ENCODE results near the gene SYNE1. TPM values are rescaled to one million over a fixed set of nuclear protein-coding genes. Genes with fewer than 3 reads are reported as not detected.
"Not testable (repeated sequence)": the region's sequence is repeated elsewhere in the genome, so short reads cannot be mapped to it uniquely, and the experiment has no call there.

SYNE1 gene
- total RNA-seq, 1 donor from 2014 or later, result 233 TPM

GRCh38 chr6:152086223-152086873, 550.8 kb downstream of the SYNE1 start:
- TF ChIP-seq CTCF (IDR thresholded peaks at IDR 0.05), result no peak

DNA sequence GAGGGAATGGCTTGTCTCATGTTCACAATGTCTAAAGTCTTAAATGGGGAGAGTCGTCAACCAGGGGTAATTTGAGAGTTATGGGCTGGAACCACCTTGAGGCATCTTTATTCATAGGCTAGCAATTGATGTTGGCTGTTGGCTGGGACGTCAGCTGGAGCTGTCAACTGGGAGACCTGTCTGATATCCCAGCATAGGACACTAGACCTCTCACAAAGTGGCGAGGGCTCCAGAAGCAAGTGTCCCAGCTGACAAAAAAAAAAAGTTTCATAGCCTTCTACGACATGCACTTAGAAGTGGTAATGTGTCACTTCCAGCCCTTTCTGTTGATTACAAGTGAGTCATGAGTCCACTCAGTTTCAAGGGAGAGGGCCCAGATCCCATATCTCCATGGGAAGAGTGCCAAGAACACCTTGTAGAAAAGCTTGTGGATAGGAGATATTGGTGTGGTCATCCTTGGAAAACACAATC, 551.7 kb downstream of the SYNE1 start:
- DNase-seq (ENCODE audit: low spot score in 2 of 2), result no peak
- intact Hi-C loops (cut with DNase I), result loop anchor here (5.0 kb wide), 1 partner anchor 37 kb away; no protein-coding TSS in a partner anchor
- H3K27me3 ChIP-seq, result no peaks in the 10 kb centered on the region
- H3K4me1 ChIP-seq, result peaks cover 0 to 3% of the 10 kb centered on the region in 2 donors
- H3K27ac ChIP-seq, result no peak overlapping the region
- H3K9me3 ChIP-seq, result no peaks in the 10 kb centered on the region
- no peak for TF ChIP-seq CTCF (IDR thresholded peaks at IDR 0.05)
- no peaks in the 10 kb centered on the region for H3K36me3 ChIP-seq
- no peak overlapping the region for H3K4me3 ChIP-seq

More at GRCh38 chr6:152086223-152086873, 550.8 kb downstream of the SYNE1 start:
- no peaks in the 10 kb centered on the region for H3K9me3 ChIP-seq
- H3K27ac ChIP-seq, result no peak overlapping the region
- peaks cover 0 to 3% of the 10 kb centered on the region in 2 donors for H3K4me1 ChIP-seq
- no peak overlapping the region for H3K4me3 ChIP-seq
- intact Hi-C loops (cut with DNase I), result loop anchor here (5.0 kb wide), 1 partner anchor 36 kb away; no protein-coding TSS in a partner anchor
- no peak for DNase-seq (ENCODE audit: low spot score in 2 of 2)
- no peaks in the 10 kb centered on the region for H3K27me3 ChIP-seq
- H3K36me3 ChIP-seq, result no peaks in the 10 kb centered on the region

GRCh38 chr6:152078804-152079203, 558.4 kb downstream of the SYNE1 start:
- Histone ChIP-seq H3K9me3 (peaks cover 11 to 15% of the 10 kb centered on the region in 2 donors), H3K27ac (no peak overlapping the region), H3K27me3 (no peaks in the 10 kb centered on the region), H3K4me1 (no peaks in the 10 kb centered on the region), H3K36me3 (no peaks in the 10 kb centered on the region), H3K4me3 (no peak overlapping the region)
- no peak for DNase-seq (ENCODE audit: low spot score in 2 of 2)
- intact Hi-C loops (cut with DNase I), result no loop called here
- no peak for TF ChIP-seq CTCF (IDR thresholded peaks at IDR 0.05)

DNA sequence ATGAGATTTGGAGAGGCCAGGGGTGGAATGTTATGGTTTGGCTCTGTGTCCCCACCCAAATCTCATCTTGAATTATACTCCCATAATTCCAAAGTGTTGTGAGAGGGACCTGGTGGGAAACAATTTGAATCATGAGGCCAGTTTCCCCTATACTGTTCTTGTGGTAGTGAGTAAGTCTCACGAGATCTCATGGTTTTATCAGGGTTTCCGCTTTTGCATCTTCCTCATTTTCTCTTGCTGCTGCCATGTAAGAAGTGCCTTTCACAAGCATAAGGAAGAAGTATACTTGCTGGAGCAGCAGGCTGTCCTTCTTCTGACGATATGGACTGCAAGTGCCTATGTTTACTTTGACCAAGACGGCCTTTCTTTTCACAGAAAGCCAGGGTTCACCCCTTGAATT, 559.2 kb downstream of the SYNE1 start:
- no peaks in the 10 kb centered on the region for H3K4me1 ChIP-seq
- TF ChIP-seq CTCF (IDR thresholded peaks at IDR 0.05), result no peak
- no peaks in the 10 kb centered on the region for H3K36me3 ChIP-seq
- no peak overlapping the region for H3K27ac ChIP-seq
- H3K9me3 ChIP-seq, result peaks cover 11 to 15% of the 10 kb centered on the region in 2 donors
- H3K4me3 ChIP-seq, result no peak overlapping the region
- intact Hi-C loops (cut with DNase I), result no loop called here
- no peaks in the 10 kb centered on the region for H3K27me3 ChIP-seq
- no peak for DNase-seq (ENCODE audit: low spot score in 2 of 2)

DNA sequence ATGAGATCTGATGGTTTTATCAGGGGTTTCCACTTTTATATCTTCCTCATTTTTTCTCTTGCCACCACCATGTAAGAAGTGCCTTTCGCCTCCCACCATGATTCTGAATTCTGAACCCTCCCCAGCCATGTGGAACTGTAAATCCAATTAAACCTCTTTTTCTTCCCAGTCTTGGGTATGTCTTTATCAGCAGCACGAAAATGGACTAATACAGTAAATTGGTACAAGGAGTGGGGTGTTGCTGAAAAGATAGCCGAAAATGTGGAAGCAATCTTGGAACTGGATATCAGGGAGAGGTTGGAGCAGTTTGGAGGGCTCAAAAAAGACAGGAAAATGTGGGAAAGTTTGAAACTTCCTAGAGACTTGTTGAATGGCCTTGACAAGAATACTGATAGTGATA, 560.9 kb downstream of the SYNE1 start:
- DNase-seq (ENCODE audit: low spot score in 2 of 2); H3K4me1 ChIP-seq; H3K36me3 ChIP-seq; intact Hi-C loops (cut with DNase I); H3K27me3 ChIP-seq; H3K27ac ChIP-seq; H3K4me3 ChIP-seq: not testable (repeated sequence)
- peaks cover 11 to 15% of the 10 kb centered on the region in 2 donors for H3K9me3 ChIP-seq

DNA sequence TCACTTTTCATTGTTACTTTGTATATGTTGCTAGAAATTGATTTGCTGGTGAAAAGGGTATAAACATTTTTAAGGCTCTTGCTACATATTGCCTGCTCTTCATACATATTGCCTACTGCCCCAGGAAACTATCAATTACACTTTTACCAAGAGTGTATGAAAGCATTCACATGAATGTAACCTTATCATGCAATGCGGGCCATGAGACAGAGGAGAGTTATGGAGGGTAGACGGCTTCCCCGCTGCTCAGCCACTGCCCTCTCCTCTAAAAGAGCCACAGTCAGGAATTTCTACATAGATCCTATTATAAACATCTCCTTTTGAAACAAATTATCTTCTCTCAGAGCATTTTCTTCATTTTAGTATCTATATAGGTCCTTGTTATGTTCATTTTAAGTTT, 565.3 kb downstream of the SYNE1 start:
- H3K4me1 ChIP-seq, result peaks cover 0 to 2% of the 10 kb centered on the region in 2 donors
- intact Hi-C loops (cut with DNase I), result no loop called here
- no peak overlapping the region for H3K4me3 ChIP-seq
- peak overlapping the region in 1 of 2 donors; percentile 0 for H3K27ac ChIP-seq
- no peak for TF ChIP-seq CTCF (IDR thresholded peaks at IDR 0.05)
- peaks cover 11 to 14% of the 10 kb centered on the region in 2 donors for H3K9me3 ChIP-seq
- H3K27me3 ChIP-seq, result no peaks in the 10 kb centered on the region
- H3K36me3 ChIP-seq, result no peaks in the 10 kb centered on the region
- no peak for DNase-seq (ENCODE audit: low spot score in 2 of 2)

Other genes starting within 250 kb of the SYNE1 start
- 15.6 TPM for gene MYCT1, start 60.5 kb upstream of the SYNE1 start, total RNA-seq
- not detected for gene VIP, start 113.4 kb upstream of the SYNE1 start, total RNA-seq

Data from ascending aorta (tissue), 2 donors.